Heart left ventricle (tissue), 16 donors: Measurements from ENCODE around the gene BCL2L13. TPM values are rescaled to one million over a fixed set of nuclear protein-coding genes. Genes with fewer than 3 reads are reported as not detected.

ENCODE experiments used
- ATAC-seq, 4 donors: fragments of 200-7000 bp; cut with Tn5 transposase; one replicate each; pipeline ENCODE4 v1.9.1; 2020 to 2022; ENCODE audit warnings: moderate library complexity in 4 of 4, mild to moderate bottlenecking in 3 of 4, moderate number of reproducible peaks in 1 of 4
- DNase-seq, 5 donors: peaks; one replicate each; pipeline ENCODE4 v3.0.0-alpha.2; 2020
- H3K27ac ChIP-seq, 12 donors: fragments of 200-600 bp; sonication (generic) in 4 of 12; one replicate each; pipeline versions ENCODE4 v1.5.0 to v1.8.0; 2016 to 2022; ENCODE audit warnings: mild to moderate bottlenecking in 2 of 12
- H3K27me3 ChIP-seq, 9 donors: fragments of 200-600 bp; sonication (generic) in 2 of 9; one replicate each; pipeline versions ENCODE4 v1.5.1 to v1.8.0; 2016 to 2022; ENCODE audit warnings: mild to moderate bottlenecking in 3 of 9
- H3K36me3 ChIP-seq, 9 donors: fragments of 200-600 bp; sonication (generic) in 2 of 9; one replicate each; pipeline versions ENCODE4 v1.5.0 to v1.8.0; 2018 to 2022; ENCODE audit warnings: mild to moderate bottlenecking in 2 of 9
- H3K4me1 ChIP-seq, 12 donors: fragments of 200-600 bp; sonication (generic) in 4 of 12; one replicate each; pipeline versions ENCODE4 v1.5.0 to v1.8.0; 2016 to 2022; ENCODE audit warnings: mild to moderate bottlenecking in 3 of 12
- H3K4me3 ChIP-seq, 12 donors: fragments of 200-600 bp; sonication (generic) in 4 of 12; one replicate each; pipeline versions ENCODE4 v1.5.0 to v1.8.0; 2017 to 2022; ENCODE audit warnings: mild to moderate bottlenecking in 9 of 12, moderate library complexity in 4 of 12
- H3K9me3 ChIP-seq, 12 donors: fragments of 200-600 bp; sonication (generic) in 4 of 12; one replicate each; pipeline versions ENCODE4 v1.5.0 to v1.8.0; 2016 to 2022; ENCODE audit warnings: mild to moderate bottlenecking in 1 of 12
- CTCF ChIP-seq, 12 donors: fragments of 200-600 bp; sonication (generic) in 4 of 12; IDR thresholded peaks; one replicate each; pipeline versions ENCODE4 v1.5.0 to v1.8.0; 2018 to 2022; ENCODE audit warnings: antibody characterized with exemption in 12 of 12, mild to moderate bottlenecking in 5 of 12
- POLR2A ChIP-seq, 2 donors: fragments of 450-650 bp; IDR thresholded peaks; one replicate each; pipeline ENCODE4 v1.6.1; 2017; ENCODE audit warnings: antibody characterized with exemption in 2 of 2, mild to moderate bottlenecking in 2 of 2, moderate library complexity in 2 of 2
- WGBS, 4 donors: extraction: QIAGEN DNeasy Blood & Tissue Kit in 2 of 4; methylation state at CpG; one replicate each; pipeline versions ENCODE4 v1.1.5 to v1.1.7; 2013 to 2018; 5-methylcytosine and 5-hydroxymethylcytosine counted together
- intact Hi-C, 10 donors: fragments of 100-400 bp; cut with DNase I; formaldehyde crosslinking; loops; one replicate each; pipeline versions ENCODE4 v1.11.1 to v1.14.2; 2022
- polyA plus RNA-seq, 2 donors: library from polyadenylated mRNA; stranded (reverse); fragments of 200-250 nt; gene quantifications; one replicate each; pipeline ENCODE4 v1.2.3, GENCODE V29; 2013
- total RNA-seq, 9 donors: library from RNA; depleted of rRNA in 2 of 9; stranded (reverse); fragments of >200 nt in 2 of 9; fragmentation: NEBNext Ultra II Directional in 3 of 9; extraction: Animal tissue kit (Norgen Biotek cat#: 25700) in 3 of 9; gene quantifications; one replicate each; pipeline versions ENCODE4 v1.1.0 to v1.2.4, GENCODE V29; 2016 to 2023
- donor health status: ischemic (EF 13 %, LVEDD 7.1; RV severe dilation, severe dysfunction).
- donor health status: healthy with polysubstance abuse.
- donor health status: DM: no; HTN: yes; CAD: no.
- donor health status: DM: no; HTN: no; CAD: no.
- donor health status: ischemic (EF 25% LVEDD 6.9; RV normal size, moderate dysfunction).
- donor health status: ischemic (EF 25% LVEDD 5.7; RV mildly dilated, moderate dysfunction).
- donor health status: healthy.
- donor health status: DM: yes; HTN: yes; CAD: no.
- donor health status: ischemic (EF 35%, LVEDD 5.7; RV mildly dilated, moderate dysfunction).
- donor health status: nonischemic (EF 11% LVEDD 7.7; RV severe dilation, severe dysfunction).
- donor health status: DM: yes; HTN: yes; CAD: no.
- donor health status: PGD.
- donor health status: ischemic (EF 29% LVEDD 5.4; RV normal size, mild dysfunction).
- donor health status: nonischemic (EF 23%, LVEDD 6.1; RV moderate dilation, normal function).

BCL2L13 gene
- total and polyA plus RNA-seq, 11 donors, result 46.3 to 187 (median 89.6) TPM

- 74 to 82% (median 79%) methylated on average over 18 of the region's 18 CpGs for WGBS, 4 donors
- DNase-seq (no peak), ATAC-seq (peak in 3 of 4 donors; percentile 20 to 32 (median 21))
- Histone ChIP-seq H3K36me3 (peaks cover 0 to 60% (median 52%) of the 10 kb centered on the region in 9 donors), H3K27me3 (no peaks in the 10 kb centered on the region), H3K27ac (peak overlapping the region in 11 of 12 donors; percentile 69 to 93 (median 83)), H3K4me1 (peaks cover 0 to 42% (median 9%) of the 10 kb centered on the region in 12 donors), H3K4me3 (no peak overlapping the region), H3K9me3 (no peaks in the 10 kb centered on the region)
- intact Hi-C loops, result loop anchor here in 2 of 10 donors (10.0 kb wide), 1 partner anchor 172 kb away; no protein-coding TSS in a partner anchor
- no peak for TF ChIP-seq POLR2A (IDR thresholded peaks at IDR 0.05)
- no peak for TF ChIP-seq CTCF (IDR thresholded peaks at IDR 0.05)
Observed at GRCh38 chr22:17726928-17727897, 88.7 kb downstream of the BCL2L13 start.

- TF ChIP-seq POLR2A (IDR thresholded peaks at IDR 0.05), result no peak
- TF ChIP-seq CTCF (IDR thresholded peaks at IDR 0.05), result no peak
- intact Hi-C loops, result loop anchor here in 2 of 10 donors (10.0 kb wide), 1 partner anchor 174 kb away; no protein-coding TSS in a partner anchor
- ATAC-seq (no peak), DNase-seq (no peak)
- Histone ChIP-seq H3K27me3 (no peaks in the 10 kb centered on the region), H3K27ac (peak overlapping the region in 1 of 12 donors; percentile 76), H3K9me3 (no peaks in the 10 kb centered on the region), H3K4me3 (no peak overlapping the region), H3K36me3 (peaks cover 0 to 76% (median 68%) of the 10 kb centered on the region in 9 donors), H3K4me1 (peaks cover 0 to 38% (median 9%) of the 10 kb centered on the region in 12 donors)
- 77 to 89% (median 89%) methylated on average over 8 of the region's 8 CpGs for WGBS, 4 donors
Observed at GRCh38 chr22:17728786-17729185, 90.2 kb downstream of the BCL2L13 start.

GRCh38 chr22:17729561-17729960, 91.0 kb downstream of the BCL2L13 start:
- intact Hi-C loops, result loop anchor here in 2 of 10 donors (10.0 kb wide), 1 partner anchor 175 kb away; no protein-coding TSS in a partner anchor
- WGBS, 4 donors, result 85 to 95% (median 90%) methylated on average over 6 of the region's 6 CpGs
- DNase-seq (no peak), ATAC-seq (no peak)
- TF ChIP-seq CTCF (IDR thresholded peaks at IDR 0.05) (no peak), POLR2A (IDR thresholded peaks at IDR 0.05) (no peak)
- Histone ChIP-seq H3K27me3 (no peaks in the 10 kb centered on the region), H3K36me3 (peaks cover 0 to 84% (median 76%) of the 10 kb centered on the region in 9 donors), H3K4me3 (no peak overlapping the region), H3K27ac (no peak overlapping the region), H3K4me1 (peaks cover 0 to 34% (median 9%) of the 10 kb centered on the region in 12 donors), H3K9me3 (no peaks in the 10 kb centered on the region)
